ENCODE results near the gene SLIT1.

GRCh38 chr10:97028126-97028831, 157.5 kb downstream of the SLIT1 start:
- TF ChIP-seq CTCF (IDR thresholded peaks at IDR 0.05; ENCODE audit: insufficient read depth, low read length, poor library complexity, severe bottlenecking) = no peak
- TF ChIP-seq EZH2phosphoT487 (conservative IDR thresholded peaks at IDR 0.05; ENCODE audit: low read length) = no peak

Data from SU-DHL-6 (cell line).